ENCODE results near the gene LINS1.

DNA sequence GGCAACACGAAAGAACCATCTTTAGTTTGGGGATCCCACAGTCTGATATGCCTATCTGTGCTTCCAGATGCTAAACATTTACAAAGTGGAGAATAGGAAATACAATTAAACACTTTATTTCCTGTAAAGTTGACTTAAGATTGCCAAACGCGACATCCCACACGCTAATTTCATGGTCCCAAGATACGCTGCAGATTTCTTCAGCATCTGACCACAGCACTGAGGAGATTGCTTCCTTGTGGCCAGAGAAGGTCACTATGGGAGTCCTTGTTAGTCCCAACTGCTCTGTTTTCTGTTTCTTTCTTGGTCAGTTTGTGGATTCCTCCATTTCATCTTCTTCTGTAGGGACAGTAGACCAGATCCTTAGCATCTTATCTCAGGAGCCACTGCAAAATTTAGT lies 43.7 kb upstream of the LINS1 start:
- TF ChIP-seq POLR2A (IDR thresholded peaks at IDR 0.05; ENCODE audit: low read depth, low read length), result no peak
- TF ChIP-seq POLR2AphosphoS5 (IDR thresholded peaks at IDR 0.05; ENCODE audit: low read depth, low read length), result no peak
- no peak for TF ChIP-seq TAF1 (IDR thresholded peaks at IDR 0.05; ENCODE audit: borderline replicate concordance, low read depth, low read length)
